Mesendoderm (in vitro differentiated cells): Measurements from ENCODE around the gene TTC24.
A peak's percentile ranks its signal among the peaks of the same experiment; 100 is the strongest.

Experiments
- DNase-seq: peaks from one replicate; pipeline ENCODE4 v3.0.0; 2013
- H2AK5ac ChIP-seq: 2 replicates; pipeline ENCODE4 v1.6.1; 2013; ENCODE audit warnings: low read length, inconsistent platforms
- H2BK120ac ChIP-seq: 2 replicates; pipeline ENCODE4 v1.6.1; 2013; ENCODE audit warnings: low read depth, mild to moderate bottlenecking, low read length, moderate library complexity, mixed read lengths
- H2BK15ac ChIP-seq: replicated peaks from 2 replicates; pipeline ENCODE4 v1.6.1; 2013; ENCODE audit warnings: low read depth, mild to moderate bottlenecking, moderate library complexity
- H2BK5ac ChIP-seq: 2 replicates; pipeline ENCODE4 v1.6.1; 2013; ENCODE audit warnings: low read length, inconsistent platforms
- H3K18ac ChIP-seq: 2 replicates; pipeline ENCODE4 v1.6.1; 2013; ENCODE audit warnings: mild to moderate bottlenecking, low read length, mixed read lengths
- H3K23ac ChIP-seq: one replicate; pipeline ENCODE4 v1.6.1; 2013; ENCODE audit warnings: low read length
- H3K27ac ChIP-seq: 2 replicates; pipeline ENCODE4 v1.5.1; 2013; ENCODE audit warnings: low read depth, mild to moderate bottlenecking, inconsistent platforms, low read length, moderate library complexity
- H3K27me3 ChIP-seq: 2 replicates; pipeline ENCODE4 v1.6.1; 2013; ENCODE audit warnings: low read length, control low read depth, mild to moderate bottlenecking, inconsistent platforms; ENCODE audit not compliant: insufficient read depth, poor library complexity
- H3K36me3 ChIP-seq: 2 replicates; pipeline ENCODE4 v1.6.1; 2013; ENCODE audit warnings: low read length, inconsistent platforms; ENCODE audit not compliant: control insufficient read depth, insufficient read depth
- H3K4ac ChIP-seq: one replicate; pipeline ENCODE4 v1.6.1; 2013; ENCODE audit warnings: low read depth, mild to moderate bottlenecking, low read length, moderate library complexity
- H3K4me1 ChIP-seq: 2 replicates; pipeline ENCODE4 v1.6.1; 2013; ENCODE audit warnings: low read depth, low read length, inconsistent platforms; ENCODE audit not compliant: control insufficient read depth
- H3K4me2 ChIP-seq: 2 replicates; pipeline ENCODE4 v1.6.1; 2013; ENCODE audit warnings: low read length
- H3K4me3 ChIP-seq: 2 replicates; pipeline ENCODE4 v1.5.1; 2013; ENCODE audit warnings: mild to moderate bottlenecking, low read length
- H3K56ac ChIP-seq: one replicate; pipeline ENCODE4 v1.6.1; 2013; ENCODE audit warnings: low read length
- H3K79me1 ChIP-seq: 2 replicates; pipeline ENCODE4 v1.6.1; 2013; ENCODE audit warnings: low read length, inconsistent platforms
- H3K79me2 ChIP-seq: 2 replicates; pipeline ENCODE4 v1.6.1; 2013; ENCODE audit warnings: mild to moderate bottlenecking, low read length; ENCODE audit not compliant: control insufficient read depth, insufficient read depth
- H3K9ac ChIP-seq: 2 replicates; pipeline ENCODE4 v1.6.1; 2013; ENCODE audit warnings: low read length, inconsistent platforms
- H4K5ac ChIP-seq: one replicate; pipeline ENCODE4 v1.6.1; 2013; ENCODE audit warnings: low read length
- H4K8ac ChIP-seq: one replicate; pipeline ENCODE4 v1.6.1; 2013; ENCODE audit warnings: low read depth, mild to moderate bottlenecking, control low read depth, low read length, moderate library complexity
- WGBS: extraction: QIAGEN DNeasy Blood & Tissue Kit; methylation state at CpG from one replicate; pipeline ENCODE4 v1.1.7; 2013; ENCODE audit warnings: low lambda C conversion rate, missing lambda C conversion rate; ENCODE audit not compliant: insufficient coverage; ENCODE audit errors: extremely low coverage; 5-methylcytosine and 5-hydroxymethylcytosine counted together

The TTC24 gene

GRCh38 chr1:156619582-156619955 lies 40.0 kb downstream of the TTC24 start:
- no peaks in the 10 kb centered on the region for H3K79me1 ChIP-seq
- no peaks in the 10 kb centered on the region for H3K79me2 ChIP-seq
- H3K4ac ChIP-seq: no peak overlapping the region
- peaks cover 14% of the 10 kb centered on the region for H3K27me3 ChIP-seq
- H3K23ac ChIP-seq: no peak overlapping the region
- no peak overlapping the region for H3K56ac ChIP-seq
- H2AK5ac ChIP-seq: no peak overlapping the region
- no CpG with 5 or more reads among the region's 6 CpGs for WGBS
- no peak for DNase-seq
- H3K18ac ChIP-seq: no peak overlapping the region
- no peaks in the 10 kb centered on the region for H3K36me3 ChIP-seq
- H4K8ac ChIP-seq: no peak overlapping the region
- no peak overlapping the region for H4K5ac ChIP-seq
- no peaks in the 10 kb centered on the region for H3K4me1 ChIP-seq
- H3K9ac ChIP-seq: no peak overlapping the region
- no peak overlapping the region for H2BK15ac ChIP-seq
- no peak overlapping the region for H2BK120ac ChIP-seq
- no peak overlapping the region for H3K4me3 ChIP-seq
- H3K27ac ChIP-seq: no peak overlapping the region
- no peak overlapping the region for H3K4me2 ChIP-seq
- no peak overlapping the region for H2BK5ac ChIP-seq

GRCh38 chr1:156622581-156623297 lies 43.2 kb downstream of the TTC24 start:
- H3K4me1 ChIP-seq: no peaks in the 10 kb centered on the region
- DNase-seq: no peak
- H3K36me3 ChIP-seq: no peaks in the 10 kb centered on the region
- H2BK5ac ChIP-seq: no peak overlapping the region
- H3K79me2 ChIP-seq: no peaks in the 10 kb centered on the region
- no peak overlapping the region for H4K8ac ChIP-seq
- H3K23ac ChIP-seq: no peak overlapping the region
- no peak overlapping the region for H3K4ac ChIP-seq
- no peak overlapping the region for H2BK120ac ChIP-seq
- H3K18ac ChIP-seq: no peak overlapping the region
- H2AK5ac ChIP-seq: no peak overlapping the region
- no peak overlapping the region for H3K4me3 ChIP-seq
- no peaks in the 10 kb centered on the region for H3K79me1 ChIP-seq
- H3K27me3 ChIP-seq: peaks cover 21% of the 10 kb centered on the region
- H3K4me2 ChIP-seq: no peak overlapping the region
- no peak overlapping the region for H2BK15ac ChIP-seq
- H3K9ac ChIP-seq: no peak overlapping the region
- WGBS: no CpG with 5 or more reads among the region's 6 CpGs
- no peak overlapping the region for H3K56ac ChIP-seq
- no peak overlapping the region for H3K27ac ChIP-seq
- no peak overlapping the region for H4K5ac ChIP-seq

GRCh38 chr1:156623946-156624813 lies 44.7 kb downstream of the TTC24 start:
- H4K5ac ChIP-seq: no peak overlapping the region
- no CpG with 5 or more reads among the region's 87 CpGs for WGBS
- H3K4me2 ChIP-seq: peak overlapping the region; percentile 83
- peaks cover 21% of the 10 kb centered on the region for H3K27me3 ChIP-seq
- peak overlapping the region; percentile 23 for H3K4me3 ChIP-seq
- H3K4me1 ChIP-seq: no peaks in the 10 kb centered on the region
- H2BK15ac ChIP-seq: no peak overlapping the region
- no peak overlapping the region for H3K23ac ChIP-seq
- H3K79me2 ChIP-seq: no peaks in the 10 kb centered on the region
- H2AK5ac ChIP-seq: no peak overlapping the region
- H2BK5ac ChIP-seq: no peak overlapping the region
- no peak overlapping the region for H3K27ac ChIP-seq
- H3K18ac ChIP-seq: no peak overlapping the region
- no peaks in the 10 kb centered on the region for H3K79me1 ChIP-seq
- no peak overlapping the region for H4K8ac ChIP-seq
- peak; percentile 91 for DNase-seq
- H3K36me3 ChIP-seq: no peaks in the 10 kb centered on the region
- peak overlapping the region; percentile 78 for H3K56ac ChIP-seq
- H3K4ac ChIP-seq: no peak overlapping the region
- H3K9ac ChIP-seq: peak overlapping the region; percentile 66
- H2BK120ac ChIP-seq: no peak overlapping the region

- Histone ChIP-seq H3K4ac (no peak overlapping the region), H2AK5ac (no peak overlapping the region), H2BK5ac (no peak overlapping the region), H3K18ac (no peak overlapping the region), H4K5ac (no peak overlapping the region), H3K56ac (peak overlapping the region; percentile 78), H3K9ac (peak overlapping the region; percentile 66), H3K79me1 (no peaks in the 10 kb centered on the region), H3K36me3 (no peaks in the 10 kb centered on the region), H3K79me2 (no peaks in the 10 kb centered on the region), H3K4me2 (peak overlapping the region; percentile 83), H3K27me3 (peaks cover 21% of the 10 kb centered on the region), H3K4me1 (no peaks in the 10 kb centered on the region), H3K23ac (no peak overlapping the region), H2BK120ac (no peak overlapping the region), H3K27ac (no peak overlapping the region), H3K4me3 (no peak overlapping the region), H4K8ac (no peak overlapping the region), H2BK15ac (no peak overlapping the region)
- no peak for DNase-seq
- WGBS: no CpG with 5 or more reads among the region's 55 CpGs
Observed at GRCh38 chr1:156624814-156625435, 45.4 kb downstream of the TTC24 start.

GRCh38 chr1:156625436-156626078 lies 46.0 kb downstream of the TTC24 start:
- Histone ChIP-seq H3K9ac (no peak overlapping the region), H3K4me1 (no peaks in the 10 kb centered on the region), H4K8ac (no peak overlapping the region), H2BK120ac (no peak overlapping the region), H3K4me3 (no peak overlapping the region), H3K79me1 (no peaks in the 10 kb centered on the region), H3K36me3 (no peaks in the 10 kb centered on the region), H2AK5ac (no peak overlapping the region), H3K27me3 (peaks cover 20% of the 10 kb centered on the region), H3K23ac (no peak overlapping the region), H2BK5ac (no peak overlapping the region), H3K4me2 (peak overlapping the region; percentile 71), H3K79me2 (no peaks in the 10 kb centered on the region), H3K4ac (no peak overlapping the region), H2BK15ac (no peak overlapping the region), H3K18ac (no peak overlapping the region), H3K56ac (peak overlapping the region; percentile 45), H3K27ac (no peak overlapping the region), H4K5ac (no peak overlapping the region)
- WGBS: no CpG with 5 or more reads among the region's 45 CpGs
- peak; percentile 40 for DNase-seq
